Mesendoderm (in vitro differentiated cells): ENCODE measurements around the gene RGS10.

Source experiments
- DNase-seq: peaks from one replicate; pipeline ENCODE4 v3.0.0; 2013
- H2AK5ac ChIP-seq: 2 replicates; pipeline ENCODE4 v1.6.1; 2013; ENCODE audit warnings: low read length, inconsistent platforms
- H2BK120ac ChIP-seq: 2 replicates; pipeline ENCODE4 v1.6.1; 2013; ENCODE audit warnings: low read depth, mild to moderate bottlenecking, low read length, moderate library complexity, mixed read lengths
- H2BK15ac ChIP-seq: replicated peaks from 2 replicates; pipeline ENCODE4 v1.6.1; 2013; ENCODE audit warnings: low read depth, mild to moderate bottlenecking, moderate library complexity
- H2BK5ac ChIP-seq: 2 replicates; pipeline ENCODE4 v1.6.1; 2013; ENCODE audit warnings: low read length, inconsistent platforms
- H3K18ac ChIP-seq: 2 replicates; pipeline ENCODE4 v1.6.1; 2013; ENCODE audit warnings: mild to moderate bottlenecking, low read length, mixed read lengths
- H3K23ac ChIP-seq: one replicate; pipeline ENCODE4 v1.6.1; 2013; ENCODE audit warnings: low read length
- H3K27ac ChIP-seq: 2 replicates; pipeline ENCODE4 v1.5.1; 2013; ENCODE audit warnings: low read depth, mild to moderate bottlenecking, inconsistent platforms, low read length, moderate library complexity
- H3K27me3 ChIP-seq: 2 replicates; pipeline ENCODE4 v1.6.1; 2013; ENCODE audit warnings: low read length, control low read depth, mild to moderate bottlenecking, inconsistent platforms; ENCODE audit not compliant: insufficient read depth, poor library complexity
- H3K36me3 ChIP-seq: 2 replicates; pipeline ENCODE4 v1.6.1; 2013; ENCODE audit warnings: low read length, inconsistent platforms; ENCODE audit not compliant: control insufficient read depth, insufficient read depth
- H3K4ac ChIP-seq: one replicate; pipeline ENCODE4 v1.6.1; 2013; ENCODE audit warnings: low read depth, mild to moderate bottlenecking, low read length, moderate library complexity
- H3K4me1 ChIP-seq: 2 replicates; pipeline ENCODE4 v1.6.1; 2013; ENCODE audit warnings: low read depth, low read length, inconsistent platforms; ENCODE audit not compliant: control insufficient read depth
- H3K4me2 ChIP-seq: 2 replicates; pipeline ENCODE4 v1.6.1; 2013; ENCODE audit warnings: low read length
- H3K4me3 ChIP-seq: 2 replicates; pipeline ENCODE4 v1.5.1; 2013; ENCODE audit warnings: mild to moderate bottlenecking, low read length
- H3K56ac ChIP-seq: one replicate; pipeline ENCODE4 v1.6.1; 2013; ENCODE audit warnings: low read length
- H3K79me1 ChIP-seq: 2 replicates; pipeline ENCODE4 v1.6.1; 2013; ENCODE audit warnings: low read length, inconsistent platforms
- H3K79me2 ChIP-seq: 2 replicates; pipeline ENCODE4 v1.6.1; 2013; ENCODE audit warnings: mild to moderate bottlenecking, low read length; ENCODE audit not compliant: control insufficient read depth, insufficient read depth
- H3K9ac ChIP-seq: 2 replicates; pipeline ENCODE4 v1.6.1; 2013; ENCODE audit warnings: low read length, inconsistent platforms
- H4K5ac ChIP-seq: one replicate; pipeline ENCODE4 v1.6.1; 2013; ENCODE audit warnings: low read length
- H4K8ac ChIP-seq: one replicate; pipeline ENCODE4 v1.6.1; 2013; ENCODE audit warnings: low read depth, mild to moderate bottlenecking, control low read depth, low read length, moderate library complexity
- WGBS: extraction: QIAGEN DNeasy Blood & Tissue Kit; methylation state at CpG from one replicate; pipeline ENCODE4 v1.1.7; 2013; ENCODE audit warnings: low lambda C conversion rate, missing lambda C conversion rate; ENCODE audit not compliant: insufficient coverage; ENCODE audit errors: extremely low coverage; 5-methylcytosine and 5-hydroxymethylcytosine counted together

RGS10 gene

GRCh38 chr10:119496273-119496672 is 46.2 kb downstream of the RGS10 start:
- no peaks in the 10 kb centered on the region for H3K79me2 ChIP-seq
- no peak overlapping the region for H2BK15ac ChIP-seq
- no peak overlapping the region for H2BK120ac ChIP-seq
- H3K27ac ChIP-seq: no peak overlapping the region
- DNase-seq: peak; percentile 28
- H3K36me3 ChIP-seq: no peaks in the 10 kb centered on the region
- H2AK5ac ChIP-seq: no peak overlapping the region
- no peak overlapping the region for H3K56ac ChIP-seq
- no peak overlapping the region for H3K4me3 ChIP-seq
- H3K79me1 ChIP-seq: no peaks in the 10 kb centered on the region
- H3K4ac ChIP-seq: no peak overlapping the region
- H3K4me1 ChIP-seq: no peaks in the 10 kb centered on the region
- no peak overlapping the region for H3K23ac ChIP-seq
- H2BK5ac ChIP-seq: no peak overlapping the region
- H3K4me2 ChIP-seq: no peak overlapping the region
- H3K27me3 ChIP-seq: no peaks in the 10 kb centered on the region
- no CpG with 5 or more reads among the region's 7 CpGs for WGBS
- no peak overlapping the region for H4K5ac ChIP-seq
- no peak overlapping the region for H3K18ac ChIP-seq
- H4K8ac ChIP-seq: no peak overlapping the region
- H3K9ac ChIP-seq: no peak overlapping the region

GRCh38 chr10:119495545-119495944 is 47.0 kb downstream of the RGS10 start:
- H2BK5ac ChIP-seq: no peak overlapping the region
- no peak overlapping the region for H2BK15ac ChIP-seq
- no peak overlapping the region for H2AK5ac ChIP-seq
- no peak for DNase-seq
- no peak overlapping the region for H3K23ac ChIP-seq
- H4K5ac ChIP-seq: no peak overlapping the region
- no peak overlapping the region for H3K4me3 ChIP-seq
- H2BK120ac ChIP-seq: no peak overlapping the region
- no peak overlapping the region for H3K56ac ChIP-seq
- H3K4me2 ChIP-seq: no peak overlapping the region
- no peak overlapping the region for H3K18ac ChIP-seq
- no peaks in the 10 kb centered on the region for H3K79me2 ChIP-seq
- no peak overlapping the region for H3K9ac ChIP-seq
- no peak overlapping the region for H4K8ac ChIP-seq
- no peaks in the 10 kb centered on the region for H3K36me3 ChIP-seq
- WGBS: no CpG with 5 or more reads among the region's 3 CpGs
- no peaks in the 10 kb centered on the region for H3K79me1 ChIP-seq
- H3K4ac ChIP-seq: no peak overlapping the region
- no peaks in the 10 kb centered on the region for H3K27me3 ChIP-seq
- no peak overlapping the region for H3K27ac ChIP-seq
- no peaks in the 10 kb centered on the region for H3K4me1 ChIP-seq

GRCh38 chr10:119495021-119495505 is 47.5 kb downstream of the RGS10 start:
- Histone ChIP-seq H2BK5ac (no peak overlapping the region), H3K9ac (no peak overlapping the region), H3K4me2 (no peak overlapping the region), H3K4me1 (no peaks in the 10 kb centered on the region), H3K27me3 (no peaks in the 10 kb centered on the region), H3K18ac (no peak overlapping the region), H3K23ac (no peak overlapping the region), H3K36me3 (no peaks in the 10 kb centered on the region), H3K79me1 (no peaks in the 10 kb centered on the region), H2BK15ac (no peak overlapping the region), H3K4ac (no peak overlapping the region), H3K79me2 (no peaks in the 10 kb centered on the region), H4K5ac (no peak overlapping the region), H4K8ac (no peak overlapping the region), H2AK5ac (no peak overlapping the region), H3K4me3 (no peak overlapping the region), H3K27ac (no peak overlapping the region), H3K56ac (no peak overlapping the region), H2BK120ac (no peak overlapping the region)
- no peak for DNase-seq
- no CpG with 5 or more reads among the region's 5 CpGs for WGBS

GRCh38 chr10:119494236-119495020 is 48.1 kb downstream of the RGS10 start:
- H3K4ac ChIP-seq: no peak overlapping the region
- no peaks in the 10 kb centered on the region for H3K79me2 ChIP-seq
- no peak overlapping the region for H2BK15ac ChIP-seq
- H3K9ac ChIP-seq: no peak overlapping the region
- H3K27me3 ChIP-seq: no peaks in the 10 kb centered on the region
- no peak overlapping the region for H4K5ac ChIP-seq
- H3K18ac ChIP-seq: no peak overlapping the region
- no peak overlapping the region for H3K4me2 ChIP-seq
- no peak overlapping the region for H2BK120ac ChIP-seq
- H4K8ac ChIP-seq: no peak overlapping the region
- WGBS: no CpG with 5 or more reads among the region's 6 CpGs
- no peak overlapping the region for H2AK5ac ChIP-seq
- H3K56ac ChIP-seq: no peak overlapping the region
- no peak overlapping the region for H2BK5ac ChIP-seq
- no peaks in the 10 kb centered on the region for H3K79me1 ChIP-seq
- no peak overlapping the region for H3K4me3 ChIP-seq
- no peak overlapping the region for H3K23ac ChIP-seq
- H3K4me1 ChIP-seq: no peaks in the 10 kb centered on the region
- no peak overlapping the region for H3K27ac ChIP-seq
- H3K36me3 ChIP-seq: no peaks in the 10 kb centered on the region
- no peak for DNase-seq

GRCh38 chr10:119493155-119493554 is 49.4 kb downstream of the RGS10 start:
- no peak for DNase-seq
- H3K79me1 ChIP-seq: no peaks in the 10 kb centered on the region
- H3K36me3 ChIP-seq: no peaks in the 10 kb centered on the region
- no peak overlapping the region for H2BK15ac ChIP-seq
- H3K4ac ChIP-seq: no peak overlapping the region
- no peaks in the 10 kb centered on the region for H3K4me1 ChIP-seq
- no peak overlapping the region for H3K56ac ChIP-seq
- H2BK5ac ChIP-seq: no peak overlapping the region
- H2AK5ac ChIP-seq: no peak overlapping the region
- H3K79me2 ChIP-seq: no peaks in the 10 kb centered on the region
- WGBS: no CpG with 5 or more reads among the region's 11 CpGs
- H3K18ac ChIP-seq: no peak overlapping the region
- no peak overlapping the region for H4K8ac ChIP-seq
- no peak overlapping the region for H4K5ac ChIP-seq
- H2BK120ac ChIP-seq: no peak overlapping the region
- H3K23ac ChIP-seq: no peak overlapping the region
- H3K27me3 ChIP-seq: no peaks in the 10 kb centered on the region
- H3K9ac ChIP-seq: no peak overlapping the region
- no peak overlapping the region for H3K4me3 ChIP-seq
- H3K27ac ChIP-seq: no peak overlapping the region
- no peak overlapping the region for H3K4me2 ChIP-seq
